Caco-2 (cell line): ENCODE measurements around the gene TFPI. TPM values are rescaled to one million over a fixed set of nuclear protein-coding genes. Genes with fewer than 3 reads are reported as not detected.

Experiments
- BruUV-seq: library from RNA; stranded (reverse); fragments of 400-500 nt; replicated peaks from 2 replicates; lab custom pipeline; 2021; lab: Mats Ljungman, UMichigan
- CTCF ChIA-PET: fragments of 300-600 bp; sonication (Branson Sonifier 250); formaldehyde crosslinking; loops from one replicate; lab custom pipeline; 2022; ENCODE audit warnings: antibody characterized with exemption; lab: Charles Lee
- POLR2A ChIA-PET: fragments of 300-600 bp; sonication (Branson Sonifier 250); formaldehyde crosslinking; loops from one replicate; lab custom pipeline; 2022; ENCODE audit warnings: antibody characterized with exemption; lab: Charles Lee
- DNase-seq, 2 experiments: peaks; one replicate each; pipeline versions ENCODE4 v3.0.0 to v3.0.0-alpha.2; 2020 to 2022
- H3K27me3 ChIP-seq: replicated peaks from 2 replicates; pipeline ENCODE4 v1.6.0; 2011; ENCODE audit warnings: low read length; ENCODE audit not compliant: control insufficient read depth, insufficient read depth
- H3K36me3 ChIP-seq: 2 replicates; pipeline ENCODE4 v1.5.1; 2011; ENCODE audit warnings: low read length; ENCODE audit not compliant: control insufficient read depth, insufficient read depth
- H3K4me1 ChIP-seq: fragments of 250-450 bp; sonication (Bioruptor Pico); 2 replicates; pipeline ENCODE4 v1.5.1; 2020; ENCODE audit warnings: mild to moderate bottlenecking
- H3K4me3 ChIP-seq: 2 replicates; pipeline ENCODE4 v1.5.1; 2011; ENCODE audit warnings: low read depth, mild to moderate bottlenecking, control low read depth, low read length
- H3K9me3 ChIP-seq: fragments of 250-450 bp; sonication (Bioruptor Pico); 2 replicates; pipeline ENCODE4 v1.5.1; 2020; ENCODE audit warnings: mild to moderate bottlenecking, moderate library complexity
- H3K27ac Mint-ChIP-seq: one replicate; pipeline ENCODE4 v1.8.0; 2022; ENCODE audit warnings: mixed read lengths; ENCODE audit not compliant: unreplicated experiment
- H3K27me3 Mint-ChIP-seq: one replicate; pipeline ENCODE4 v1.8.0; 2022; ENCODE audit warnings: mixed read lengths; ENCODE audit not compliant: insufficient read depth, unreplicated experiment
- H3K36me3 Mint-ChIP-seq: one replicate; pipeline ENCODE4 v1.8.0; 2022; ENCODE audit warnings: mild to moderate bottlenecking, mixed read lengths; ENCODE audit not compliant: insufficient read depth, unreplicated experiment
- H3K4me1 Mint-ChIP-seq: one replicate; pipeline ENCODE4 v1.8.0; 2022; ENCODE audit warnings: low read depth, mixed read lengths; ENCODE audit not compliant: unreplicated experiment
- H3K4me3 Mint-ChIP-seq: one replicate; pipeline ENCODE4 v1.8.0; 2022; ENCODE audit warnings: mild to moderate bottlenecking, moderate library complexity, mixed read lengths; ENCODE audit not compliant: unreplicated experiment
- H3K9me3 Mint-ChIP-seq: one replicate; pipeline ENCODE4 v1.8.0; 2022; ENCODE audit warnings: mixed read lengths; ENCODE audit not compliant: unreplicated experiment
- CTCF ChIP-seq, 2 experiments: fragments of 200-600 bp in 1 of 2; IDR thresholded peaks; 1 replicate in 1 of 2; 2 replicates in 1 of 2; pipeline versions ENCODE4 v1.5.1 to v1.8.0; 2011 to 2022; ENCODE audit warnings: antibody characterized with exemption in 1 of 2, control low read depth in 1 of 2, inconsistent platforms in 1 of 2, low read depth in 1 of 2, low read length in 1 of 2, mild to moderate bottlenecking in 1 of 2, moderate library complexity in 1 of 2; ENCODE audit not compliant: insufficient read depth in 1 of 2, severe bottlenecking in 1 of 2, unreplicated experiment in 1 of 2
- intact Hi-C: fragments of 100-400 bp; cut with micrococcal nuclease; formaldehyde crosslinking; loops from one replicate; pipeline ENCODE4 v1.10.0; 2022; ENCODE audit not compliant: unreplicated experiment
- total RNA-seq: library from RNA; stranded (reverse); gene quantifications from 2 replicates; pipeline ENCODE4 v1.2.3, GENCODE V29; 2022

TFPI gene
- total RNA-seq, 1 experiment from 2014 or later = 31.0 TPM

GRCh38 chr2:187569571-187569970, 15.3 kb upstream of the TFPI start:
- no peaks in the 10 kb centered on the region for H3K4me1 ChIP-seq
- H3K9me3 Mint-ChIP-seq = peaks cover 9% of the 10 kb centered on the region
- no peaks in the 10 kb centered on the region for H3K27me3 Mint-ChIP-seq
- CTCF ChIA-PET = interaction anchor here (1.6 kb wide), 1 partner anchor 70 kb away, joined by 5 read pairs; no protein-coding TSS in a partner anchor
- no peak overlapping the region for H3K27ac Mint-ChIP-seq
- DNase-seq = no peak
- no TSS peak for BruUV-seq
- no peaks in the 10 kb centered on the region for H3K27me3 ChIP-seq
- POLR2A ChIA-PET = no interaction called here
- peaks cover 14% of the 10 kb centered on the region for H3K4me1 Mint-ChIP-seq
- no peak overlapping the region for H3K4me3 ChIP-seq
- H3K36me3 Mint-ChIP-seq = no peaks in the 10 kb centered on the region
- intact Hi-C loops = no loop called here
- no peak for TF ChIP-seq CTCF (IDR thresholded peaks at IDR 0.05; ENCODE audit: insufficient read depth in 1 of 2, low read depth in 1 of 2, low read length in 1 of 2, severe bottlenecking in 1 of 2, unreplicated experiment in 1 of 2)
- no peaks in the 10 kb centered on the region for H3K36me3 ChIP-seq
- no peaks in the 10 kb centered on the region for H3K9me3 ChIP-seq
- H3K4me3 Mint-ChIP-seq = no peak overlapping the region

- H3K27me3 Mint-ChIP-seq = no peaks in the 10 kb centered on the region
- POLR2A ChIA-PET = no interaction called here
- H3K9me3 Mint-ChIP-seq = peaks cover 9% of the 10 kb centered on the region
Measured at GRCh38 chr2:187569042-187569441, 14.8 kb upstream of the TFPI start.

GRCh38 chr2:187567126-187567525, 12.9 kb upstream of the TFPI start:
- Histone ChIP-seq H3K9me3 (no peaks in the 10 kb centered on the region), H3K4me1 (no peaks in the 10 kb centered on the region), H3K36me3 (no peaks in the 10 kb centered on the region), H3K4me3 (no peak overlapping the region), H3K27me3 (no peaks in the 10 kb centered on the region)
- ChIA-PET CTCF (interaction anchor here (0.7 kb wide), 1 partner anchor 19 kb away, joined by 6 read pairs; no protein-coding TSS in a partner anchor), POLR2A (no interaction called here)
- Mint-ChIP-seq H3K9me3 (no peaks in the 10 kb centered on the region), H3K4me1 (peaks cover 14% of the 10 kb centered on the region), H3K4me3 (no peak overlapping the region), H3K36me3 (no peaks in the 10 kb centered on the region), H3K27ac (no peak overlapping the region), H3K27me3 (no peaks in the 10 kb centered on the region)
- DNase-seq = no peak
- intact Hi-C loops = no loop called here
- no TSS peak for BruUV-seq
- no peak for TF ChIP-seq CTCF (IDR thresholded peaks at IDR 0.05; ENCODE audit: insufficient read depth in 1 of 2, low read depth in 1 of 2, low read length in 1 of 2, severe bottlenecking in 1 of 2, unreplicated experiment in 1 of 2)

More at GRCh38 chr2:187569042-187569441, 14.8 kb upstream of the TFPI start:
- H3K4me1 ChIP-seq = no peaks in the 10 kb centered on the region
- intact Hi-C loops = no loop called here
- H3K27me3 ChIP-seq = no peaks in the 10 kb centered on the region
- no peak overlapping the region for H3K4me3 ChIP-seq
- Mint-ChIP-seq H3K4me3 (no peak overlapping the region), H3K27ac (no peak overlapping the region), H3K36me3 (no peaks in the 10 kb centered on the region), H3K4me1 (peaks cover 14% of the 10 kb centered on the region)
- H3K9me3 ChIP-seq = no peaks in the 10 kb centered on the region
- DNase-seq = no peak
- CTCF ChIA-PET = interaction anchor here (1.6 kb wide), 1 partner anchor 69 kb away, joined by 5 read pairs; no protein-coding TSS in a partner anchor
- no peaks in the 10 kb centered on the region for H3K36me3 ChIP-seq
- no peak for TF ChIP-seq CTCF (IDR thresholded peaks at IDR 0.05; ENCODE audit: insufficient read depth in 1 of 2, low read depth in 1 of 2, low read length in 1 of 2, severe bottlenecking in 1 of 2, unreplicated experiment in 1 of 2)
- BruUV-seq = no TSS peak
